Karpas-422 (cell line): ENCODE data around the gene SIMC1. TPM values are rescaled to one million over a fixed set of nuclear protein-coding genes. Genes with fewer than 3 reads are reported as not detected.

Experiments
- DNase-seq: peaks from one replicate; pipeline ENCODE4 v3.0.0-alpha.2; 2015
- H2AFZ ChIP-seq: fragments of 200-600 bp; sonication (generic); 2 replicates; pipeline ENCODE4 v1.6.1; 2014; ENCODE audit warnings: antibody characterized with exemption, low read length, mixed read lengths
- H3K27ac ChIP-seq: fragments of 200-600 bp; sonication (generic); 2 replicates; pipeline ENCODE4 v1.5.1; 2014; ENCODE audit warnings: mild to moderate bottlenecking, low read length, moderate library complexity
- H3K27me3 ChIP-seq: fragments of 200-600 bp; sonication (generic); 2 replicates; pipeline ENCODE4 v1.6.1; 2014; ENCODE audit warnings: low read length, mixed read lengths
- H3K36me3 ChIP-seq: fragments of 200-600 bp; sonication (generic); 2 replicates; pipeline ENCODE4 v1.6.1; 2014; ENCODE audit warnings: low read length, mixed read lengths; ENCODE audit not compliant: insufficient read depth
- H3K4me1 ChIP-seq: fragments of 200-600 bp; sonication (generic); 2 replicates; pipeline ENCODE4 v1.6.1; 2014; ENCODE audit warnings: mild to moderate bottlenecking, low read length, mixed read lengths
- H3K4me2 ChIP-seq: fragments of 200-600 bp; sonication (generic); 2 replicates; pipeline ENCODE4 v1.6.1; 2014; ENCODE audit warnings: low read length, low read depth, mild to moderate bottlenecking; ENCODE audit not compliant: poor library complexity, severe bottlenecking
- H3K4me3 ChIP-seq: fragments of 200-600 bp; sonication (generic); 2 replicates; pipeline ENCODE4 v1.5.1; 2014; ENCODE audit warnings: mild to moderate bottlenecking, antibody characterized with exemption, low read length, mixed read lengths
- H3K79me2 ChIP-seq: fragments of 200-600 bp; sonication (generic); 2 replicates; pipeline ENCODE4 v1.6.1; 2014; ENCODE audit warnings: mild to moderate bottlenecking, low read length, mixed read lengths
- H3K9ac ChIP-seq: fragments of 200-600 bp; sonication (generic); 2 replicates; pipeline ENCODE4 v1.6.0; 2014; ENCODE audit warnings: low read length
- H3K9me2 ChIP-seq: fragments of 200-600 bp; sonication (generic), shearing (Covaris generic); replicated peaks from 2 replicates; pipeline ENCODE4 v1.6.0; 2014; ENCODE audit warnings: mild to moderate bottlenecking, low read length, moderate library complexity; ENCODE audit not compliant: insufficient read depth
- H3K9me3 ChIP-seq: fragments of 300-700, 200-600 bp; sonication (generic); 2 replicates; pipeline ENCODE4 v1.6.1; 2014; ENCODE audit warnings: low read length, mixed read lengths
- H4K20me1 ChIP-seq: fragments of 200-600 bp; sonication (generic); 2 replicates; pipeline ENCODE4 v1.6.1; 2014; ENCODE audit warnings: mild to moderate bottlenecking, antibody characterized with exemption, low read length, low read depth; ENCODE audit not compliant: insufficient read depth
- total RNA-seq: library from RNA; depleted of rRNA; stranded (reverse); fragments of >200 nt; shearing (Covaris generic); gene quantifications from 2 replicates; pipeline ENCODE4 v1.2.3, GENCODE V29; 2014; ENCODE audit warnings: low replicate concordance

Gene SIMC1
- total RNA-seq, 1 experiment from 2014 or later: 32.5 TPM

DNA sequence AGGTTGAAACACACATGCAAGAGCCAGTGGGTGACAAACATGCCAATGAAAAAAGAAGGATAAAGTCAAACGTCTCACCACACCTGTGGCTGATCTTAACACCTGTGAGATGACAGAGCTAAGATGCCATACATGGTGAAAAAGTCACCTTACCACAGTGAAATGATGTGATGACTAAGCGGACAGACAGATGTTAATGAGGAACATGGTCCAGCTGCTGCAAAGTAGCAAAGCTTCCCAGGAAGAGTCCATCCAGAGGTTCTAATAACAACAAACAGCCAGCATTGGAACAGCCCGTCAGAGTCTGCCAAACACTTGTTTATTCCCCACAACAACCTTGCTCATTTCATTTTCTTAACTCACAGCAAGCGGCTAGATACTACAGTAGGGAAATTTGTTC, 121.4 kb downstream of the SIMC1 start:
- H3K27ac ChIP-seq: no peak overlapping the region

GRCh38 chr5:176360894-176361436, 122.7 kb downstream of the SIMC1 start:
- Histone ChIP-seq H2AFZ (peak overlapping the region; percentile 72; the same call in 1 of the 2 replicates), H3K27me3 (no peaks in the 10 kb centered on the region), H3K9me3 (no peaks in the 10 kb centered on the region), H3K79me2 (peaks cover 50% of the 10 kb centered on the region), H3K9me2 (no peaks in the 10 kb centered on the region), H3K9ac (peak overlapping the region; percentile 91), H3K4me1 (peaks cover 44% of the 10 kb centered on the region), H3K4me3 (peak overlapping the region; percentile 91), H3K4me2 (peak overlapping the region; percentile 91), H4K20me1 (peaks cover 13% of the 10 kb centered on the region; the same call in 1 of the 2 replicates), H3K36me3 (peaks cover 17% of the 10 kb centered on the region; the same call in 1 of the 2 replicates), H3K27ac (peak overlapping the region; percentile 92)
- DNase-seq: no peak

More for the DNA sequence above, 121.4 kb downstream of the SIMC1 start:
- H3K4me2 ChIP-seq: peak overlapping the region; percentile 91
- no peak overlapping the region for H3K9ac ChIP-seq
- H3K9me2 ChIP-seq: no peaks in the 10 kb centered on the region
- peaks cover 32% of the 10 kb centered on the region for H3K4me1 ChIP-seq
- H3K36me3 ChIP-seq: peaks cover 26% of the 10 kb centered on the region; the same call in 1 of the 2 replicates
- H3K79me2 ChIP-seq: peaks cover 62% of the 10 kb centered on the region
- peak overlapping the region; percentile 91; the same call in 1 of the 2 replicates for H3K4me3 ChIP-seq
- no peak overlapping the region for H2AFZ ChIP-seq
- peaks cover 21% of the 10 kb centered on the region; the same call in 1 of the 2 replicates for H4K20me1 ChIP-seq
- DNase-seq: no peak
- H3K9me3 ChIP-seq: no peaks in the 10 kb centered on the region
- H3K27me3 ChIP-seq: no peaks in the 10 kb centered on the region

GRCh38 chr5:176361437-176362232, 123.4 kb downstream of the SIMC1 start, which contains the start of gene KIAA1191:
Gene KIAA1191 (minus strand): TSS chr5:176361764. CDS start chr5:176359508, 2,256 bp downstream.
- Histone ChIP-seq H3K4me1 (peaks cover 50% of the 10 kb centered on the region), H3K4me3 (peak within 1 kb of the TSS; percentile 91), H3K79me2 (peaks cover 43% of the 10 kb centered on the region), H3K9ac (peak within 1 kb of the TSS; percentile 91), H2AFZ (peak within 1 kb of the TSS; percentile 72; the same call in 1 of the 2 replicates), H4K20me1 (peaks cover 7% of the 10 kb centered on the region; the same call in 1 of the 2 replicates), H3K9me2 (no peaks in the 10 kb centered on the region), H3K9me3 (no peaks in the 10 kb centered on the region), H3K36me3 (peaks cover 11% of the 10 kb centered on the region; the same call in 1 of the 2 replicates), H3K27ac (peak within 1 kb of the TSS; percentile 92), H3K27me3 (no peaks in the 10 kb centered on the region), H3K4me2 (peak within 1 kb of the TSS; percentile 91)
- peak; percentile 95 for DNase-seq

- Histone ChIP-seq H3K9ac (peak overlapping the region; percentile 91), H3K4me3 (peak overlapping the region; percentile 91)
Measured at GRCh38 chr5:176362233-176362490, 123.9 kb downstream of the SIMC1 start.

GRCh38 chr5:176364765-176365350, 126.6 kb downstream of the SIMC1 start:
- Histone ChIP-seq H3K36me3 (no peaks in the 10 kb centered on the region), H4K20me1 (peaks cover 5% of the 10 kb centered on the region; the same call in 1 of the 2 replicates), H3K9ac (peak overlapping the region; percentile 77), H3K27me3 (no peaks in the 10 kb centered on the region), H3K9me2 (no peaks in the 10 kb centered on the region), H3K4me1 (peaks cover 47% of the 10 kb centered on the region), H2AFZ (peak overlapping the region; percentile 69; the same call in 1 of the 2 replicates), H3K4me2 (peak overlapping the region; percentile 85), H3K4me3 (peak overlapping the region; percentile 78), H3K79me2 (peaks cover 16% of the 10 kb centered on the region), H3K27ac (no peak overlapping the region; the same call in 1 of the 2 replicates), H3K9me3 (no peaks in the 10 kb centered on the region)
- no peak for DNase-seq

More at GRCh38 chr5:176362233-176362490, 123.9 kb downstream of the SIMC1 start:
- no peaks in the 10 kb centered on the region for H3K9me2 ChIP-seq
- peaks cover 5% of the 10 kb centered on the region; the same call in 1 of the 2 replicates for H4K20me1 ChIP-seq
- H3K4me1 ChIP-seq: peaks cover 51% of the 10 kb centered on the region
- DNase-seq: peak; percentile 87
- peaks cover 10% of the 10 kb centered on the region; the same call in 1 of the 2 replicates for H3K36me3 ChIP-seq
- peaks cover 38% of the 10 kb centered on the region for H3K79me2 ChIP-seq
- H2AFZ ChIP-seq: peak overlapping the region; percentile 72; the same call in 1 of the 2 replicates
- no peaks in the 10 kb centered on the region for H3K27me3 ChIP-seq
- peak overlapping the region; percentile 92 for H3K27ac ChIP-seq
- H3K9me3 ChIP-seq: no peaks in the 10 kb centered on the region
- peak overlapping the region; percentile 91 for H3K4me2 ChIP-seq

DNA sequence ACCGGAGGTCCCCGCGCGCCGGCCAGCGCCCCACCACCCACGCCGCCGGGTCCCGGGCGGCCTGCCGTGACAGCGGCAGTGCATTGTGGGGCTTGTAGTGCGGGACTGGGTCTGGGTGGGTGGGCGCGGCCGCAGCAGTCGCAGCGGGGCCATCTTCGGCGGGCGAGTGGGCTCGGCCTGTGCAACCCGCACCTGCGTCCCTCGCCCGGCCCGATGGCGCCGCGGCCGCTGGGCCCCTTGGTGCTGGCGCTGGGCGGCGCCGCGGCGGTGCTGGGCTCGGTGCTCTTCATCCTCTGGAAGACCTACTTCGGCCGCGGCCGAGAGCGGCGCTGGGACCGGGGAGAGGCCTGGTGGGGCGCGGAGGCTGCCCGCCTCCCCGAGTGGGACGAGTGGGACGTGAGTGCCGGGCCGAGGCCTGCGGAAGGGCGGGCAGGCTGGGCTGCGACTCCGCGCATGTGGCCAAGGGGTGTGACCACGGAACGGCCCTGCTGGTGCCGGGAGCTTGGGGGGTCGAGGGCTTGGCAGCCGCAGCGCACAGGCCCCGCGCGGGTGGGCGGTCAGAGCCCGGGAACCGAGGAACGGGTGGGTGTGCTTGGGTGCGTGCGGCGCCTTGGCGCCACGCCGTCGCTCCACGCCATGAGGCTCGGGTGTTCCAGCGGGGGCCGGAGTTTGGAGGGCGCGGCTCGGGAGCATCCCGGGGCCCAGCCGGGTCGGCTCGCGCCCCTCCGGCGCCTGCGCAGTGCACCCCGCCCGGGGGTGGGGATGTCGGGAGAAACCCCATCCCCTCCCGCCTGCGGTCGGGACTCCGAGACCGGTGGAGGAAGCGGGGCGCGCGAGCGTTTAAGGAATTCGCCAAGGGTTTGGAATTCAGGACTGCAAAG, 127.4 kb downstream of the SIMC1 start, which contains the start of gene ARL10:
TSS of gene ARL10 (plus strand) at position 137 of the 881 bp plus-strand sequence. CDS start at position 214, 77 bp downstream.
- DNase-seq: peak; percentile 66
- Histone ChIP-seq H3K4me1 (peaks cover 41% of the 10 kb centered on the region), H3K27me3 (no peaks in the 10 kb centered on the region), H3K79me2 (peaks cover 9% of the 10 kb centered on the region), H3K9me3 (no peaks in the 10 kb centered on the region), H4K20me1 (peaks cover 5% of the 10 kb centered on the region; the same call in 1 of the 2 replicates), H3K9ac (peak within 1 kb of the TSS; percentile 77), H3K4me2 (peak within 1 kb of the TSS; percentile 85), H3K9me2 (no peaks in the 10 kb centered on the region), H3K4me3 (peak within 1 kb of the TSS; percentile 78), H2AFZ (peak within 1 kb of the TSS; percentile 69; the same call in 1 of the 2 replicates), H3K27ac (no peak within 1 kb of the TSS; the same call in 1 of the 2 replicates), H3K36me3 (no peaks in the 10 kb centered on the region)

DNA sequence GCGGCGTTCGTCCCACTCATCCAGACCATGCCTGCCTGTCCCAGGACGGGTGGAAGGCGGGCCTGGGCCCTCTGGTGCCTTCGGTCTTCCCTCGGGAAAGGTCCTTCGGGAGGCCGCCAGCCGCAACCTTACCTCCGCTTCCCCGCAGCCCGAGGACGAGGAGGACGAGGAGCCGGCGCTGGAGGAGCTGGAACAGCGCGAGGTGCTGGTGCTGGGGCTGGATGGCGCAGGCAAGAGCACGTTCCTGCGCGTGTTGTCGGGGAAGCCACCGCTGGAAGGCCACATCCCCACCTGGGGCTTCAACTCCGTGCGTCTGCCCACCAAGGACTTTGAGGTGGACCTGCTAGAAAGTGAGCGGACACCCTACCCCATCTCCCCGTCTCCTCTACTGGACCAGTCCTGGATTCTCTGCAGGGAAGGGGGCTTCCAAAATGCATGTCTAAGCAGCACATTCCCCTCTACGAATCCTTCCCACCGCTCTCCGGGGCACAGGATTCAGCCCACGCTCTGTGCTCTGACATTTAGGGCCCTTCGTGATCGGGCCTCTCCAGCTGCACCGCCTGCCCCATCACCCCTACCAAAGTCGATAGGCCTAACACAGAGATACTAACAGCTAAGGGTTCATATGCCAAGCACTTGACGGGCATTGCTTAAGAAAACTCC, 128.1 kb downstream of the SIMC1 start:
- Histone ChIP-seq H3K27me3 (no peaks in the 10 kb centered on the region), H3K36me3 (no peaks in the 10 kb centered on the region), H2AFZ (no peak overlapping the region), H3K9me2 (no peaks in the 10 kb centered on the region), H3K9me3 (no peaks in the 10 kb centered on the region), H3K4me1 (peaks cover 41% of the 10 kb centered on the region), H3K4me2 (peak overlapping the region; percentile 85), H3K79me2 (peaks cover 2% of the 10 kb centered on the region), H3K27ac (no peak overlapping the region), H3K9ac (peak overlapping the region; percentile 77), H3K4me3 (peak overlapping the region; percentile 78), H4K20me1 (no peaks in the 10 kb centered on the region)
- no peak for DNase-seq
